Naive B cell (primary cell): ENCODE data around the gene ZNF680. TPM values are rescaled to one million over a fixed set of nuclear protein-coding genes. Genes with fewer than 3 reads are reported as not detected.
A peak's percentile ranks its signal among the peaks of the same experiment; 100 is the strongest.
"Not testable (repeated sequence)": the region's sequence is repeated elsewhere in the genome, so short reads cannot be mapped to it uniquely, and the experiment has no call there.

ENCODE experiments used
- ATAC-seq, 2 donors: fragments of 150-1000 bp; cut with Tn5 transposase; 2 replicates each; pipeline ENCODE4 v1.10.0; 2021; ENCODE audit warnings: low read depth in 2 of 2, mild to moderate bottlenecking in 2 of 2, moderate library complexity in 2 of 2
- DNase-seq: peaks from one replicate; pipeline ENCODE4 v3.0.0; 2022
- H3K27ac Mint-ChIP-seq, 6 donors: one replicate each; pipeline ENCODE4 v1.8.0; 2020 to 2022; ENCODE audit warnings: mild to moderate bottlenecking in 6 of 6, mixed read lengths in 6 of 6, moderate library complexity in 5 of 6, inconsistent platforms in 2 of 6
- H3K27me3 Mint-ChIP-seq, 3 donors: one replicate each; pipeline ENCODE4 v1.8.0; 2021 to 2022; ENCODE audit warnings: mixed read lengths in 3 of 3, mild to moderate bottlenecking in 1 of 3
- H3K36me3 Mint-ChIP-seq, 2 donors: one replicate each; pipeline ENCODE4 v1.8.0; 2020 to 2022; ENCODE audit warnings: mixed read lengths in 2 of 2, inconsistent platforms in 1 of 2, mild to moderate bottlenecking in 1 of 2
- H3K4me1 Mint-ChIP-seq, 3 donors: one replicate each; pipeline ENCODE4 v1.8.0; 2020 to 2022; ENCODE audit warnings: mixed read lengths in 3 of 3, inconsistent platforms in 1 of 3, mild to moderate bottlenecking in 1 of 3, moderate library complexity in 1 of 3
- H3K4me3 Mint-ChIP-seq, 8 donors: one replicate each; pipeline ENCODE4 v1.8.0; 2020 to 2022; ENCODE audit warnings: mild to moderate bottlenecking in 8 of 8, mixed read lengths in 8 of 8, moderate library complexity in 8 of 8, inconsistent platforms in 2 of 8
- H3K9me3 Mint-ChIP-seq, 7 donors: one replicate each; pipeline ENCODE4 v1.8.0; 2020 to 2022; ENCODE audit warnings: mixed read lengths in 7 of 7, mild to moderate bottlenecking in 5 of 7, inconsistent platforms in 2 of 7, moderate library complexity in 1 of 7
- polyA plus RNA-seq, 6 donors: library from polyadenylated mRNA; unstranded; fragments of 300-500 nt; fragmentation: Illumina TruSeq; gene quantifications; one replicate each; pipeline ENCODE4 v1.2.3, GENCODE V29; 2021; ENCODE audit warnings: low read depth in 6 of 6

Gene ZNF680
- polyA plus RNA-seq, 6 donors from 2014 or later = 3.7 to 16.9 (median 14.3) TPM

GRCh38 chr7:64574540-64575099 is 11.7 kb upstream of the ZNF680 start:
- Mint-ChIP-seq H3K4me3 (peak overlapping the region in 2 of 8 donors; percentile 22 to 77), H3K9me3 (peaks cover 0 to 18% (median 7%) of the 10 kb centered on the region in 7 donors), H3K27me3 (peaks cover 27 to 40% (median 32%) of the 10 kb centered on the region in 3 donors), H3K36me3 (peaks cover 0 to 13% of the 10 kb centered on the region in 2 donors), H3K4me1 (peaks cover 5 to 10% (median 6%) of the 10 kb centered on the region in 3 donors), H3K27ac (no peak overlapping the region)
- DNase-seq (no peak), ATAC-seq (no peak)

DNA sequence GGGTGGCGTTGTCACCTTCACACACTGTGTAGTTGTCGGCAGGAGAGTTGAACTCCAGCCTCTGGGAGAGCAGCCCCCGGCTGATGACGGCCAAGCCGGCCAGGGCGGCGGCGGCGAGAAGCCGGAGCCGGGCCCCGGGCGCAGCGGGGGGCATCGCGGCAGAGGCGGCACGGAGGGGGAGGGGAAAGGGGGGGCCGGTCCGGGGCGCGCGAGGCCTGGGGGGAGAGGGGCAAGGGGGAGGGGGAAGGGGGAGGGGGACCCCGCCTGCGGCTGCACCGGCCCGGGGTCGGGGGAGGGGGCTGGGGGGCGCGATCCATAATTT is 7.4 kb upstream of the ZNF680 start:
- DNase-seq, ATAC-seq, H3K9me3 Mint-ChIP-seq: not testable (repeated sequence)
- Mint-ChIP-seq H3K4me3 (peak overlapping the region; percentile 87 to 95 (median 92)), H3K4me1 (peaks cover 13 to 16% (median 13%) of the 10 kb centered on the region in 3 donors), H3K27ac (peak overlapping the region in 3 of 6 donors; percentile 49 to 80 (median 65)), H3K36me3 (peaks cover 0 to 24% of the 10 kb centered on the region in 2 donors), H3K27me3 (peaks cover 39 to 53% (median 43%) of the 10 kb centered on the region in 3 donors)

GRCh38 chr7:64569372-64570283 is 6.8 kb upstream of the ZNF680 start:
- peaks cover 37 to 47% (median 38%) of the 10 kb centered on the region in 3 donors for H3K27me3 Mint-ChIP-seq
- peak overlapping the region; percentile 87 to 95 (median 92) for H3K4me3 Mint-ChIP-seq
- H3K9me3 Mint-ChIP-seq = not testable (repeated sequence)
- peaks cover 9 to 16% (median 13%) of the 10 kb centered on the region in 3 donors for H3K4me1 Mint-ChIP-seq
- H3K36me3 Mint-ChIP-seq = peaks cover 0 to 24% of the 10 kb centered on the region in 2 donors
- peak overlapping the region in 5 of 6 donors; percentile 49 to 94 (median 65) for H3K27ac Mint-ChIP-seq
- peak; percentile 66 to 68 for ATAC-seq
- DNase-seq = peak; percentile 18

DNA sequence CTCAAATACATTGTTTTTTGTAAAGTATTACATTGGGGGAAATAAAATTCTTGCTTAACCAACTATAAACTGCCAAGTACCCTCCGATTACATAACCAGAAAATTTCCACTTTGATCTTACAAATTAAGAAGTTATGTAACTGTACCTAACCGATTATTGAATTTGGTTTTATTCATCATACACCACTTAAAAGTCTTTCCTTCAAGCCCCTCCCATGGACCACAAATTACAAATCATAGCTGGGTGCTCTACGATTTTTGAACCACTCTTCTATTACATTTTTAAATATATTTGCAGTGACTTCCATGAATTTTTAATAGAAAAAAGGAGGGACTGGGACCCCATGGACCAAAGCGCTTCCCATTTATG is 630 bp downstream of the ZNF680 start:
- ATAC-seq (no peak), DNase-seq (no peak)
- no peaks in the 10 kb centered on the region for H3K27me3 Mint-ChIP-seq
- H3K4me3 Mint-ChIP-seq = peak overlapping the region; percentile 99 to 100 (median 100)
- peaks cover 10 to 16% of the 10 kb centered on the region in 2 donors for H3K36me3 Mint-ChIP-seq
- H3K27ac Mint-ChIP-seq = peak overlapping the region; percentile 64 to 99 (median 97)
- peaks cover 23 to 48% (median 43%) of the 10 kb centered on the region in 3 donors for H3K4me1 Mint-ChIP-seq
- peaks cover 0 to 16% (median 2%) of the 10 kb centered on the region in 7 donors for H3K9me3 Mint-ChIP-seq

GRCh38 chr7:64559206-64559605 is 3.7 kb downstream of the ZNF680 start:
- H3K9me3 Mint-ChIP-seq = peaks cover 5 to 38% (median 17%) of the 10 kb centered on the region in 7 donors
- H3K27me3 Mint-ChIP-seq = no peaks in the 10 kb centered on the region
- ATAC-seq (no peak), DNase-seq (no peak)
- H3K36me3 Mint-ChIP-seq = peaks cover 25 to 35% of the 10 kb centered on the region in 2 donors
- peaks cover 36 to 60% (median 53%) of the 10 kb centered on the region in 3 donors for H3K4me1 Mint-ChIP-seq
- H3K4me3 Mint-ChIP-seq = peak overlapping the region in 2 of 8 donors; percentile 29 to 74
- no peak overlapping the region for H3K27ac Mint-ChIP-seq

DNA sequence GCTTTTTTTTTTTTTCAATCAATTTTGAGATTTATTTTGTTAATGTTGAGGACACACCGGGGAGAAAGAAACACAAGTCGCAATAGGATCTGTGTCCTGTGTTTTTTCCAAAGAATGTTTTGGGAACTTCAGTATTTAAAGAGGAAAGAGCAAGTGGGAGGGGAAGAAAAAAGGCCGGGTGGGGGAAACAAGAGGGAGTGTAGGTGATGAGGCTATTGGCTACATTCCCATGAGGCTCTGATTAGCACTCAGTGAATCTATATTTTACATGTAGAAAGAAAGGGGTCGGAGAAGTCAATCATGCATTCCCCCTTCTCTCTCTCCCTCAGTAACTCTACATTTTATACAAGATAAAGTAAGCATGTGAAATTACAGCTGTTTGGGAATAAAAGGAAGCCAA is 4.1 kb downstream of the ZNF680 start:
- Mint-ChIP-seq H3K4me1 (peaks cover 33 to 56% (median 49%) of the 10 kb centered on the region in 3 donors), H3K27ac (peak overlapping the region in 2 of 6 donors; percentile 30 to 38), H3K36me3 (peaks cover 25 to 35% of the 10 kb centered on the region in 2 donors), H3K4me3 (peak overlapping the region in 2 of 8 donors; percentile 18 to 74), H3K9me3 (peaks cover 5 to 38% (median 17%) of the 10 kb centered on the region in 7 donors), H3K27me3 (no peaks in the 10 kb centered on the region)
- no peak for DNase-seq
- ATAC-seq = no peak

DNA sequence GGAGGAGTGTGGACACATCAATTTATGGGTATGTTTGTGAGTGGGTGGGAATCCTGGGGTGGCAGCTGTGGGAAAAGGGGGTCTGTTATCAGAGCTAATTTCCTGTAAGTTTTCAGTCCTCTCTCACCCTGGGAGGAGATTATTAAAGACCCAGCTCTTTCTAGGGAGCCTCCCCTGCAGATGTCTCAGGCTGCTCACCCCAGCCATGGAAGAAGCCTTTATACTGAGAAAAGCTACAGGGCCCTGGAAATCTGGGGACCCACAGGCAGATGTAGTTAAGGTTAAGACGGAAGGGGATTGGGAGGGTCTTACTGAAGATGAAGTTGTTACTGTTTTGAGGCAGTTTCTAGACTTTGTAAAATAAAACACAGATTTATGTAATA is 4.6 kb downstream of the ZNF680 start:
- no peak for DNase-seq
- Mint-ChIP-seq H3K36me3 (peaks cover 25 to 35% of the 10 kb centered on the region in 2 donors), H3K27ac (peak overlapping the region in 2 of 6 donors; percentile 30 to 56), H3K4me3 (peak overlapping the region in 1 of 8 donors; percentile 45), H3K4me1 (peaks cover 29 to 52% (median 47%) of the 10 kb centered on the region in 3 donors), H3K9me3 (peaks cover 5 to 38% (median 18%) of the 10 kb centered on the region in 7 donors), H3K27me3 (no peaks in the 10 kb centered on the region)
- no peak for ATAC-seq

GRCh38 chr7:64557601-64558322 is 5.1 kb downstream of the ZNF680 start:
- H3K9me3 Mint-ChIP-seq = peaks cover 5 to 36% (median 21%) of the 10 kb centered on the region in 7 donors
- no peak for ATAC-seq
- peaks cover 25 to 35% of the 10 kb centered on the region in 2 donors for H3K36me3 Mint-ChIP-seq
- H3K27ac Mint-ChIP-seq = peak overlapping the region in 5 of 6 donors; percentile 18 to 69 (median 43)
- no peak for DNase-seq
- peaks cover 25 to 48% (median 43%) of the 10 kb centered on the region in 3 donors for H3K4me1 Mint-ChIP-seq
- H3K27me3 Mint-ChIP-seq = no peaks in the 10 kb centered on the region
- peak overlapping the region in 2 of 8 donors; percentile 38 to 45 for H3K4me3 Mint-ChIP-seq

- Mint-ChIP-seq H3K36me3 (peaks cover 31 to 35% of the 10 kb centered on the region in 2 donors), H3K4me3 (no peak overlapping the region), H3K4me1 (peaks cover 19 to 35% (median 33%) of the 10 kb centered on the region in 3 donors), H3K27ac (peak overlapping the region in 1 of 6 donors; percentile 47), H3K27me3 (no peaks in the 10 kb centered on the region), H3K9me3 (peaks cover 5 to 52% (median 21%) of the 10 kb centered on the region in 7 donors)
- no peak for ATAC-seq
- DNase-seq = no peak
These were observed 7.8 kb downstream of the ZNF680 start for GRCh38 chr7:64555046-64555445.

GRCh38 chr7:64554188-64554587 is 8.7 kb downstream of the ZNF680 start:
- H3K4me3 Mint-ChIP-seq, H3K27me3 Mint-ChIP-seq, H3K27ac Mint-ChIP-seq, DNase-seq, ATAC-seq: not testable (repeated sequence)
- peaks cover 19 to 35% (median 29%) of the 10 kb centered on the region in 3 donors for H3K4me1 Mint-ChIP-seq
- peaks cover 5 to 52% (median 21%) of the 10 kb centered on the region in 7 donors for H3K9me3 Mint-ChIP-seq
- H3K36me3 Mint-ChIP-seq = peaks cover 33 to 35% of the 10 kb centered on the region in 2 donors

- peaks cover 27% of the 10 kb centered on the region in 2 donors for H3K36me3 Mint-ChIP-seq
- DNase-seq (no peak), ATAC-seq (no peak)
- H3K27ac Mint-ChIP-seq = no peak overlapping the region
- H3K27me3 Mint-ChIP-seq = no peaks in the 10 kb centered on the region
- peaks cover 13 to 23% (median 15%) of the 10 kb centered on the region in 3 donors for H3K4me1 Mint-ChIP-seq
- no peak overlapping the region for H3K4me3 Mint-ChIP-seq
- peaks cover 5 to 47% (median 17%) of the 10 kb centered on the region in 7 donors for H3K9me3 Mint-ChIP-seq
These were observed 11.3 kb downstream of the ZNF680 start for GRCh38 chr7:64551375-64552142.

DNA sequence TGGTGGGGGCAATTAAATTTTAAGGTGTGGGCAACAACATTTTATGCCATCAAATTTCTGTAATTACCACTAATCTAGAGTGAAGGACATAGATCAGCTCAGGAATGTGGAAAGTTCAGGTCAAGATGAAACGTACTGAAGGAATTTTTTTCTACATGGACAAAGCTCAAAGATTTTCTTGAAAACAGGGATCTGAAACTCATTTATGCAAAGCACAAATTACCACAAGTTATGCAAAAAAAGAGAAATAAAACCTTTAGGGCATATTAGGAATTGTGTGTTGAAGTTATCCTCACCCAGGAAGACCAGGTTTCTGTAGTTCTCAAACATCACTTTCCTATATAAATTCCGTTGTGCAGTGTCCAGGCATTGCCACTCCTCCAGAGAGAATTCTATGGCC is 18.9 kb downstream of the ZNF680 start:
- Mint-ChIP-seq H3K4me3 (peak overlapping the region in 3 of 8 donors; percentile 32 to 59 (median 47)), H3K27me3 (no peaks in the 10 kb centered on the region), H3K27ac (peak overlapping the region in 1 of 6 donors; percentile 49), H3K4me1 (peaks cover 4 to 26% (median 22%) of the 10 kb centered on the region in 3 donors), H3K9me3 (peaks cover 0 to 54% (median 18%) of the 10 kb centered on the region in 7 donors), H3K36me3 (peaks cover 26 to 43% of the 10 kb centered on the region in 2 donors)
- DNase-seq = no peak
- peak in 1 of 2 donors; percentile 35 for ATAC-seq
